ENCODE results near the gene HDAC9.

Gene HDAC9

DNA sequence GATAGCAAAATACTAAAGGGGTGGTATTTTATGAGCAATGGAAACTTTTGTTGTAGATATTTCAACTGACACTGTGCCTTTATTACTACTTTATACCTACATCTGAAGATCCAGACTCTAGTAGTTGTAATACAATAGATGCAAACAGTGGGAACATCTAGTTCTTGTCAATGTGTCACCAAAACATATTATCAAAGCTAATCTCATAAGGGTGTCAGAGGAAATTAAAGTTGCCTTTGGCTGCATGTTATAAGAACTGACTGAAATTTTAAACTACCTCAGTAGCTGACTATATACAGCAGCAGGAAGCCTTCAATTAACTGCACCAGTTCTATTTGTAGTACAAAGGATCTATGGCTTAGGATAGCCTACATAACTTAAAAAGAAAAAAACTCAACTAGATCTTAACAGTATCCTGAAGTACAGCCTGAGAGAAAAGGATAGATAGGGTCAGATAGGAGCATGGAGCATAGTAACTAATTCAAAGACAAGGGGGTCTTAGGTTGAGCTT, 30.9 kb downstream of the HDAC9 start:
- Histone ChIP-seq H3K4me1 (ENCODE audit: control insufficient read depth, low read length) (peaks cover 97% of the 10 kb centered on the region), H3K27ac (ENCODE audit: low read depth, low read length) (peak overlapping the region; percentile 91), H3K4me2 (ENCODE audit: low read length) (peak overlapping the region; percentile 68), H3K79me2 (ENCODE audit: control insufficient read depth, low read length) (peaks cover 68% of the 10 kb centered on the region), H3K9me3 (ENCODE audit: control insufficient read depth, insufficient read depth, low read length) (no peaks in the 10 kb centered on the region), H3F3A (ENCODE audit: control insufficient read depth, insufficient read depth) (peaks cover 56% of the 10 kb centered on the region), H3K9me2 (replicated peaks; ENCODE audit: control insufficient read depth, low read length) (no peaks in the 10 kb centered on the region), H3K27me3 (ENCODE audit: control insufficient read depth, low read length) (no peaks in the 10 kb centered on the region), H3K4me3 (ENCODE audit: low read length) (peak overlapping the region; percentile 57), H3K36me3 (ENCODE audit: control insufficient read depth, low read length) (peaks cover 12% of the 10 kb centered on the region; the same call in 1 of the 2 replicates), H4K20me1 (ENCODE audit: control insufficient read depth, insufficient read depth, low read depth, low read length) (no peaks in the 10 kb centered on the region)
- TF ChIP-seq, protein P1, sequence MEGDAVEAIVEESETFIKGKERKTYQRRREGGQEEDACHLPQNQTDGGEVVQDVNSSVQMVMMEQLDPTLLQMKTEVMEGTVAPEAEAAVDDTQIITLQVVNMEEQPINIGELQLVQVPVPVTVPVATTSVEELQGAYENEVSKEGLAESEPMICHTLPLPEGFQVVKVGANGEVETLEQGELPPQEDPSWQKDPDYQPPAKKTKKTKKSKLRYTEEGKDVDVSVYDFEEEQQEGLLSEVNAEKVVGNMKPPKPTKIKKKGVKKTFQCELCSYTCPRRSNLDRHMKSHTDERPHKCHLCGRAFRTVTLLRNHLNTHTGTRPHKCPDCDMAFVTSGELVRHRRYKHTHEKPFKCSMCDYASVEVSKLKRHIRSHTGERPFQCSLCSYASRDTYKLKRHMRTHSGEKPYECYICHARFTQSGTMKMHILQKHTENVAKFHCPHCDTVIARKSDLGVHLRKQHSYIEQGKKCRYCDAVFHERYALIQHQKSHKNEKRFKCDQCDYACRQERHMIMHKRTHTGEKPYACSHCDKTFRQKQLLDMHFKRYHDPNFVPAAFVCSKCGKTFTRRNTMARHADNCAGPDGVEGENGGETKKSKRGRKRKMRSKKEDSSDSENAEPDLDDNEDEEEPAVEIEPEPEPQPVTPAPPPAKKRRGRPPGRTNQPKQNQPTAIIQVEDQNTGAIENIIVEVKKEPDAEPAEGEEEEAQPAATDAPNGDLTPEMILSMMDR (IDR thresholded peaks at IDR 0.05; ENCODE audit: low read depth, low read length, poor library complexity, severe bottlenecking), result no peak
- TF ChIP-seq EZH2phosphoT487 (IDR thresholded peaks at IDR 0.05; ENCODE audit: borderline replicate concordance, low read length), result no peak

DNA sequence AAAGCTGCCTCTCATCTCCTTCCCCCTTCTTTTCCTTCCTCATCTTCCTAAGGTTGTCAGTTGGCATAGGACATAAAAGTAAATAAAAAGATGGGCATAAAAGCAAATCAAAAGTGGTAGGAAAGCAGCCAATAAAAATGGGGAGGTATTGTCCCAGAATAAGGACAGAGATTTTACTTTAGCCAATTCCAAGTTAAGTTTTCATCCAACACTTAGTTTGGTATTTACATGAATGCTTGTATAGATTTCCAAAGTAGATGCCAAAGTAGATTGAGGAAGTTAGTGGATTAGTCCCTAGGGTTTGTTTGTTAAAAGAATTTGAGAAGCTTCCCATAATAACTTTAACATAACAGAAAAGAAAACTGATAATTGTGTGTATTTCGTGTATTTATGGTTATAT, 33.7 kb downstream of the HDAC9 start:
- Histone ChIP-seq H4K20me1 (ENCODE audit: control insufficient read depth, insufficient read depth, low read depth, low read length) (no peaks in the 10 kb centered on the region), H3K36me3 (ENCODE audit: control insufficient read depth, low read length) (no peaks in the 10 kb centered on the region; the same call in 1 of the 2 replicates), H3F3A (ENCODE audit: control insufficient read depth, insufficient read depth) (peaks cover 46% of the 10 kb centered on the region), H3K4me2 (ENCODE audit: low read length) (peak overlapping the region; percentile 68), H3K27ac (ENCODE audit: low read depth, low read length) (peak overlapping the region; percentile 91), H3K9me2 (replicated peaks; ENCODE audit: control insufficient read depth, low read length) (no peaks in the 10 kb centered on the region), H3K9me3 (ENCODE audit: control insufficient read depth, insufficient read depth, low read length) (no peaks in the 10 kb centered on the region), H3K79me2 (ENCODE audit: control insufficient read depth, low read length) (peaks cover 76% of the 10 kb centered on the region), H3K4me1 (ENCODE audit: control insufficient read depth, low read length) (peaks cover 98% of the 10 kb centered on the region), H3K27me3 (ENCODE audit: control insufficient read depth, low read length) (no peaks in the 10 kb centered on the region), H3K4me3 (ENCODE audit: low read length) (peak overlapping the region; percentile 52)
- no peak for TF ChIP-seq EZH2phosphoT487 (IDR thresholded peaks at IDR 0.05; ENCODE audit: borderline replicate concordance, low read length)
- TF ChIP-seq, protein P1 (IDR thresholded peaks at IDR 0.05; ENCODE audit: low read depth, low read length, poor library complexity, severe bottlenecking), result no peak

GRCh38 chr7:18530224-18531179, 35.0 kb downstream of the HDAC9 start:
- Histone ChIP-seq H3F3A (ENCODE audit: control insufficient read depth, insufficient read depth) (peaks cover 42% of the 10 kb centered on the region), H3K27ac (ENCODE audit: low read depth, low read length) (peak overlapping the region; percentile 91), H3K4me3 (ENCODE audit: low read length) (peak overlapping the region; percentile 55), H3K9me3 (ENCODE audit: control insufficient read depth, insufficient read depth, low read length) (no peaks in the 10 kb centered on the region), H3K4me1 (ENCODE audit: control insufficient read depth, low read length) (peaks cover 97% of the 10 kb centered on the region), H4K20me1 (ENCODE audit: control insufficient read depth, insufficient read depth, low read depth, low read length) (no peaks in the 10 kb centered on the region), H3K36me3 (ENCODE audit: control insufficient read depth, low read length) (no peaks in the 10 kb centered on the region; the same call in 1 of the 2 replicates), H3K9me2 (replicated peaks; ENCODE audit: control insufficient read depth, low read length) (no peaks in the 10 kb centered on the region), H3K27me3 (ENCODE audit: control insufficient read depth, low read length) (no peaks in the 10 kb centered on the region), H3K79me2 (ENCODE audit: control insufficient read depth, low read length) (peaks cover 79% of the 10 kb centered on the region), H3K4me2 (ENCODE audit: low read length) (peak overlapping the region; percentile 68)
- TF ChIP-seq, protein P1 (IDR thresholded peaks at IDR 0.05; ENCODE audit: low read depth, low read length, poor library complexity, severe bottlenecking), result no peak
- TF ChIP-seq EZH2phosphoT487 (IDR thresholded peaks at IDR 0.05; ENCODE audit: borderline replicate concordance, low read length), result no peak

Data from DOHH2 (cell line).